NCI-H1417 (cell line): ENCODE results near the gene DYNLT1.
A peak's percentile ranks its signal among the peaks of the same experiment; 100 is the strongest.
"Not testable (repeated sequence)": the region's sequence is repeated elsewhere in the genome, so short reads cannot be mapped to it uniquely, and the experiment has no call there.

ENCODE experiments used
- DNase-seq, 3 experiments: peaks; one replicate each; lab custom pipeline; 2025; lab: John Stamatoyannopoulos, UW

The DYNLT1 gene

DNA sequence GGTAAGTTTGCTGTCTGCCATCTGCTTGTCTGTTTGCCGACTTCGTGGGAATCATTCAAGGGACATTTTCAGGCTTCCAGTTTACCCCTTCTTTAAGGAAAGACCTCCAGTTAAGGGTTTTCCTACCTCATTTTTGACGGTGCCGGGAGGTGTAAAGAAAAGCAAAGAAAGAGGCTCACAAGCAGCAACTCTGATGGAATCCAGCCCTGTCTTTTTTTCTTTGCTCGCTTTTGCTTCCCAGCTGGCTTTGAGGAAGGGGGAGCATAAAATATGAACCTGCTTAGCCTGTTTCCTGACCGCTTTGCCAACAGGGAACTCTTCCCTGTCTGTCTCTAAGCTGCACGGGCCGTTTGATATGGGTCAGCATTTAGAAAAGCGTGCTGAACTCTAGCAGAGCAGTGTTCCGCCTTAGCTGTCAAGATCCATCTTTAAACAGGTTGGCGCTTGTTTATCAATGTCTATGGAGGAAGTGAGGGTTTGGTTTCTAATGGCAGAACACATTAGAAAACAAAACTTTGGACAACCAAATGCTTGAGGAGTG, 19.2 kb upstream of the DYNLT1 start:
- peak; percentile 51 to 96 (median 90) for DNase-seq

DNA sequence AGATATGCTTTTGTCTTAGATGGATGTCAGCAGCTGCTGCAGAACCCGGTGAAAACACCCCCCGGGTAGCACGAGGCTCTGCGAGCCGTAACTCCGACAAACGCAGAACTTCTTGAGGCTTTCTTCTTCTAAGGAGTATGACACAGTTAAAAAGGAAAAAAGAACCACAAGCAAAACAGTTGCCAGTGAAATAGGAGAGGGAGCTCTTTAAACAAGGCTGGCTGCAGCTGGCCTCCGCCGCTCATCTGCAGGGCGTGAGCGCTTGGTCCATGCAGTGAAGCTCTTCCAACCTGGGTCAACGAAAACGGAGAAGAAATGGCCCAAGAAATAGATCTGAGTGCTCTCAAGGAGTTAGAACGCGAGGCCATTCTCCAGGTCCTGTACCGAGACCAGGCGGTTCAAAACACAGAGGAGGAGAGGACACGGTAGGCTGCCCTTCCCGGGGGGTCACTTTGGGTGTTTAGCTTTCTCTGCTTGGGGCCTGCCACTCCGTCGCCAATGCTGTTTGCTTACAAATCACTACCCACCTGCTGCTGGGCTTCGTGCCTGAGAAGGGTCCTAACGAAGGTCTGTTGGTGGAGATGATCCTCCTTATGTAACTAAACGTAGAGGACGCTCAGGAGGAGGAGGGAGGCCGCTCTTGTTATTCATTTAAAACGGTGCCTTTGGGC, 18.5 kb upstream of the DYNLT1 start:
- peak; percentile 90 to 97 (median 95) for DNase-seq

DNA sequence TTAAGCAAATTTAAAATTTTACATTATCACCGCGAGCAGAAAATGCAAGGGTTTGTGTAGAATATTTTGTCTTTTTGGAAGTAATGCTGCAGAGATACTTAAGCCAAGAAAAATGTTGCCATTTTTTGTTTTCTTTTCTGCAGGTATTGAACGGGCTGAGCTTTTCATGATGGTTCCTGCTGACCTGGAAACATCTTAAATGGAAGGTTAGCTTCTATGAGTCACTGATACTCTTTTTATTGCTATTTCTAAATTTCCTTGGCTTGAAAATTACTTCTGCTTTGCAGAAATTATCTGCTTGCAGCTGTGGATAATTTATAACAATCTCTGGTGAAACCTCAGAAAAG, 18.0 kb upstream of the DYNLT1 start:
- DNase-seq, result no peak

DNA sequence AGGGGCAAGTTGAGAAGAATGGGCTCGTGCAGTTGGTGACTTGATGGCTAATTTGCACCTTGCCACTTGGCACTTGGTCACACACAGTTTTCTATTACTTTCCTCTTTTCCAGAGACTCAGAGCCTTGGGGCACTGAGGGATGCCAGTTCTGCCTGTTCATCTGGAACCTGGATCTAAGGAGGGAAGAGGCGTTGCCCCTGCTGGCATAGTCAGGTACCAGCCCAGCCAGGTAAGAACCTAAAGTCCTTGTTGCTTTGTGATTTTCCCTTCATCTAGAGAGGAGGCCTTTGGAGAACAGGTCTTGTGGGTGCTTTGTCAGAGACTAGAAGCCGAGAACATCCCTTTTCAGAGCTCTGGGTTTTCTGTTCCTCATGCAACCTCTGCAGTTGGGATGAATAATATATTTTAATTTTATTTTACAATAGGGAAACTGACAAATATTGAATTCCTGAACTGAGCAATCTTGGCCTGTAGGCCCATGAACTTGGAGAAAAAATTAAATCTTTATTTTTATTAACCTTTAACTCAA, 16.7 kb upstream of the DYNLT1 start:
- DNase-seq, result peak; percentile 14 to 52 (median 41)

DNA sequence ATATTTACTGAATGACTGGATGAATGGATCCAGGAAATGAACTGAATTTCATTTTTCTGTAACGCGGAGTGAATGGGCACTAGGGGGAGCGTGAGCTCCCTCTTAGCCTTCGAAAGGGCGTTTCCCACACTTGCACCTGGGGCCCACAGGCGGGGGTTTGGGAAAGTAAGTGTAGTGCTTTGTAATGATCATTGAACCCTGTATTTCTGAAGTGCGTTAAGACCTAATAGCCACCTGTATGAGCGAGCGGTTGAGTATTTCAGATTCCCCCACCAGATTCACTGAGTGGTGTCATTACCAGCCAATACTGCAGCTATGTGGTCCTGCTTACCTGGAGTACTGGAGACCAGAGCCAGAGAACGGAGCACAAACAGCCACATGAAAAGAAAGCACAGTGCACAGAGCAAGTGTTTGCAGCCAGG, 15.8 kb upstream of the DYNLT1 start:
- peak; percentile 76 to 93 (median 88) for DNase-seq

DNA sequence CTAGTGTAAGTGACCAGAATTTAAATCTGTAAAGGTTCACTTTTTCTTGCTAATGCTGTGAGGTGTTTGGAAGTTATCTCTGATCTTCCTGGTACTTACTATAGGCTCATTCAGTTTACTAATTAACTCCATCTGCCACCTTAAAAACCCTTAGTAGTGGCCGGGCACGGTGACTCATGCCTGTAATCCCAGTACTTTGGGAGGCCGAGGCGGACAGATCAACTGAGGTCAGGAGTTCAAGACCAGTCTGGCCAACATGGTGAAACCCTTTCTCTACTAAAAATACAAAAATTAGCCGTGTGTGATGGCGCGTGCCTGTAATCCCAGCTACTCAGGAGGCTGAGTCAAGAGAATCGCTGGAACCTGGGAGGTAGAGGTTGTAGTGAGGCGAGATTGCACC, 12.4 kb upstream of the DYNLT1 start:
- DNase-seq, result not testable (repeated sequence)

DNA sequence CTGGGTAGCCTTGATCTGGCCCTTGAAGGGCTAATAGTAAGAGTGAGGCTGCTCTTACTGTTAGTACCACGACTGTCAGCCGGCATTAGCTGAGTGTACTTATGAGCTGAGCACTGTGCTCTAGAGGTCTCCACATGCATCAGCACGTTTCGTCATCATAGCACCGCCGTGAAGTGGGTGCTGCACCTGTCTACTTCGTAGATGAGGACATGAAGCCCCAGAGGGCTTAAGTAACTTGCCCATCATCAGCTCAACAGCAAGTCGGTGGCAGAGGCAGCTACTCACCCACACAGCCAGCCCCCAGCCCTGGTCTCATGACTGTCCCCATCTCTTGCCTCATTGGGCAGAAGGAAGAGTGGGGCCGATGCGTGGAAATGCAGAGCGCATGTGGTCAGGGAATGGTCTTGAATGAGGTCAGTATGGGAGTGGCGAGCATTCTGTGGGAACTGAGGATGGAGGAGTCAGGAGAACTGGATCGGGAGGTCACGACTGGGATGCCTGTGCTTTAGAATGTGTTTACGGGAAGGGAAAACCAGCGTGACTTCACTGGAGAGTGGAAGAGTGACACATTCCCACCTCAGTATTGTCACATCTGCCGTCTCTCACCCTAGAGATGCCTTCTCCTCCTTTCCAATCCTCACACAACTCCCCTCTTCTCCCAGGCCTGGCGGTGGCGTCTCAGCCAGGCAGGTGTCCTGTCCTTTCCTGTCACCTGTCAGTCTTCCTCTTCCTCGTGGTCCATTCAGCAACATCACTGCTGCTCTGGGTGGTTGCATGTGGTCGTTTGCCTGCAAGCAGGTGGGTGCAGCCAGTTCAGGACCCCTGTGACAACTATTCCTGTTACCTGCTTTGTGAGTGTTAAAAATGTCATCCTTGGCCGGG, 11.3 kb upstream of the DYNLT1 start:
- peak in 2 of 3 experiments; percentile 57 to 91 for DNase-seq

DNA sequence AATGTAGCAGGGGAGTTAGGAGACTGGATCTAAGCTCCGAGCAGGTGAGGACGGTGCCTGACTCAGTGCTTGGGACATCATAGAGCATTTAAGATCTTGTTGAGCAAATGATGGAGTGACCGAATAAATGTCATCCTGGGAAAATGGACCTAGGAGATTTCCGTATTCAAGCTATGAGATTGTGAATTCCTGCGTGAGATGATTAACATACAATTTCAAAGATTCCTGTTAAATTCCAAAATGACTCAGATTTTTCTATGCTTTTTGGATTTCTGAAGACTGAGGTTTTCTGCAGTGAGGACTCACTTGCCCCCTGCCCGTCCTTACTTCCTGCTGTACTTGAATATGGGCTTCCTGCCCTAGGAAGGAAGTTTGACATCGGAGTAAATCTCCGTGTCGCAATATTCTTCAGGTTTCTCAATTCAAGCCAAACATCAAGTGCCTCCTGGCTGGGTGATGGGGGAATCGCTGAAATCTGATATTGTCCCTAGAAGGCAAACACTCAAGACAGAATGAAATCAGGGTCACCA, 10.5 kb upstream of the DYNLT1 start:
- peak in 1 of 3 experiments; percentile 91 for DNase-seq

DNA sequence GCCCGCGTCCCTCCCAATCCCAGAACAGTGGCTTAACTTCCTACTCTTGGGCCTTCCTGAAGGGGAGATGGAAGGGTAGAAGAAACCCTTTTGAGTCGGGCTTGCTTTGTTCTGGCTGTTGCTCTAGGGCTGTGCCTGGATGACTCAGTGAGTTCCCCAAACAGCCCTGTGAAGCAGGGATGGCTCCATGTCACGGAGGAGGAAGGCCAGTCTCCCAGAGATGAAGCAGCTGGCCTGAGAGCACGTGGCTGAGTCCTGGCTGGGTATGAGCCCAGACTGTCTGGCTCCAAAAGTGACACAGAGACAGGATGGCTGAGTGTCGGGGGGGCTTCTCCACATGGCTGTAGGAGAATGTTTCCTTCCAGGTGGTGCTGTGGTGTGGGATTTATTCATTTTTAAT, 10.0 kb upstream of the DYNLT1 start:
- DNase-seq, result peak in 2 of 3 experiments; percentile 43 to 60

DNA sequence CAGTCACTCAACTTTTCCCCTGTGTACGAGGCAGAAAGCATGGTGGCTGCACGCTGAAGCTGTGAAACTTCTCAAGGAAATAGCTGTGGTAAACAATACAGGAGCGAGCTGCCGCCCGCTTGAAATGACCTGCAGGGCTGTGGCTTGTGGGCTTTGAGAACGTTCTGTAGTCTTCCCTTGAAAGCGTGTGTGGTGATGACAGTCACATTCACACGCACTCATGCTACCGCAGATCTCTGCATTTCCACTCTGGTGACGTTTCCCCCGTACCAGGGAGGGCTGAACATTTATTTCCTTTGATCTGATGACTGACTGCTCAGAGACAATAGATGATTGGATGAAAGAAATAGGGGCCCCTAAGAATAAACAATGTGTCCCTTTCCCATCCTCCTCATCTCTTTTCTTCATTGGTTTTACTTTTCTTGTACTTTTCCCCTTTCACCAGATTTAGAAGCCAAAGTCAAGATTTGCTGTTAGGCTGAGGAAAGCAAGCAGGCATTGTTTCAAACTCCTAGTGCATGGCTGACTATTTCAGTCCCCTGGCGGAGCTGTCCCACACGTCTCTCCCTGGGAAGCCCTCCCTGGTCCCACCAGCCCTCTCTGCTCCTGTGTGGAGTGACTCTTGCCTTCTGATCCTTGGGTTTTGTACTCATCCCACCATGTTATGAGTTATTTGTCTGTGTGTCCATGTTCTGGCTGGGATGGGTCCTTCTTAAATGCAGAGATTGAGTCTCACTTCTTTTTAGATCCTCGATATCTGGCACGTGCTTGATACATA, 9.2 kb upstream of the DYNLT1 start:
- DNase-seq, result no peak

DNA sequence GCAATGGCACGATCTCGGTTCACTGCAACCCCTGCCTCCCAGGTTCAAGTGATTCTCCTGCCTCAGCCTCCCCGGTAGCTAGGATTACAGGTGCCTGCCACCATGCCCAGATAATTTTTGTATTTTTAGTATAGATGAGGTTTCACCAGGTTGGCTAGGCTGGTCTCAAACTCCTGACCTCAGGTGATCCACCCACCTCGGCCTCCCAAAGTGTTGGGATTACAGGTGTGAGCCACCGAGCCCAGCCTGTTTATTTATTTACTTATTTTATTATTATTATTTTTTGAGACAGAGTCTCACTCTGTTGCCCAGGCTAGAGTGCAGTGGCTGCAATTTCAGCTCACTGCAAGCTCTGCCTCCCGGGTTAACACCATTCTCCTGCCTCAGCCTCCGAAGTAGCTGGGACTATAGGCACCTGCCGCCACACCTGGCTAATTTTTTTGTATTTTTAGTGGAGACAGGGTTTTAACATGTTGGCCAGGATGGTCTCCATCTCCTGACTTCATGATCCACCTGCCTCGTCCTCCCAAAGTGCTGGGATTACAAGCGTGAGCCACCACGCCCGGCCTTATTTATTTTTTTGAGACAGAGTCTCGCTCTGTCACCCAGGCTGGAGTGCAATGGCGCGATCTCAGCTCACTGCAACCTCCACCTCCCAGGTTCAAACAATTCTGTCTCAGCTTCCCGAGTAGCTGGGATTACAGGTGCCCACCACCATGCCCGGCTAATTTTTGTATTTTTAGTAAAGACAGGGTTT, 7.6 kb upstream of the DYNLT1 start:
- DNase-seq, result not testable (repeated sequence)

DNA sequence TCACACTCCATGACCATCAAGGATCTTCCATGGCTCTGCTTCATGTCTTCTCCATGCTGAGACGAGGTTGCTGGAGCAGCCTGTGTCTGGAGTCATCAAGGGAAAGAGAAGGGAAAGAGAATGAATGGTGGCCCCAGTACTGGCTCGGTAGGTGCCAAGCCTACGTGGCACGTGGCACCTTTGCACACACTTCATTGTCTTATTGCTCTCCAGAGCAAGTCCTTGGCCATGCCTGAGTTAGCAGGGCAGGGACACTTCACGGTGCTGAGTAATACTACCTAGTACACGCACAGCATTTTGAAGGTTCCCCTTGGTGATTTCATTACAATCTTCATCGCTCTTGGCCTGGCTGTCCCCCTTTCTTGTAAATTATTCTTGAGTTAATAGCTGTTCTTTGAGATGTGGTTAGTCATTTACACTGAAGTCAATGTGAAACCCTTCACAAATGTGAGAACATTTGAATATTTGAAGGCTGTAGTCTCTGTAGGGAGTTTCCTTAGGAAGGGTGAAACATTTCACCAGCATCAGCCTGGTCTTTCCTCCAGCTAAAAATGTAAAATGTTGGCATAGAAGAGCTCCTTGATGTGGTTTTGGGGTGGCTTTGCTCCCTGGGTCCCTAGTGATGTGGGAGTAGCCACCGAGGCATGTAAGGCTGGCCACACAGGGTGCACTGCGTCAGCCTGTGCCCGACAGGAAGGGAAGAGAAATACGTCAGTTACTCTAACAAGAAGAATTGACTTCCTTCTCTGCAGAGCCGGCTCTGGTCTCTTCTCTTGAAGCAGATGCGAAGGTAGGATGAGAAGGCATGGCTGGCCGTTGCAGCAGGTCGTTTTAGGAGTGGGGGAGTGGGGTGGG, 5.0 kb upstream of the DYNLT1 start, which contains the start of gene SYTL3:
Gene SYTL3, plus strand, starts transcription at position 766 of the 855 bp plus-strand sequence. CDS start 13,215 bp downstream, outside the sequence.
- DNase-seq, result peak in 1 of 3 experiments; percentile 89

DNA sequence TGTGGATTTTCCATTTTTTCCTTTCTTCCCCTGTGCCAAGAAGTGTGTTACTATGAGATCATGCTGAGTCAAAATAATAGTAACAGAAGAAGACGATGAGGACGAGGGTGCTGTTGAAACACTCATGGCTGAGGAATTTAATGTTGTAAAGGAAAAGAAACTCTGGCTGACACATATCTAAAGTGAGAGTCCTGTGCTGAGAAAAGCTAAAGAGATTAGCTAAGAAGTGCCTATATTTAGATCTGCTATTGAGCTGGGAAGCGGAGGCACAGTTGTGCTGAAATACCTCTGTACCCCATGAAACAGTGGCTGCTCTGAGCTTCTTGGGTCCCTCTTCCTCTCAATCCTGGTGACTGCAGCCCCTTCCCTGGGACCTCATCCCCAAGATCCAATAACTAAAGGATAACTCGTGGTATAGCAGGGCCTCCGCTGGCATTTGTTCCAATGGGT, 4.2 kb upstream of the DYNLT1 start:
- DNase-seq, result no peak

DNA sequence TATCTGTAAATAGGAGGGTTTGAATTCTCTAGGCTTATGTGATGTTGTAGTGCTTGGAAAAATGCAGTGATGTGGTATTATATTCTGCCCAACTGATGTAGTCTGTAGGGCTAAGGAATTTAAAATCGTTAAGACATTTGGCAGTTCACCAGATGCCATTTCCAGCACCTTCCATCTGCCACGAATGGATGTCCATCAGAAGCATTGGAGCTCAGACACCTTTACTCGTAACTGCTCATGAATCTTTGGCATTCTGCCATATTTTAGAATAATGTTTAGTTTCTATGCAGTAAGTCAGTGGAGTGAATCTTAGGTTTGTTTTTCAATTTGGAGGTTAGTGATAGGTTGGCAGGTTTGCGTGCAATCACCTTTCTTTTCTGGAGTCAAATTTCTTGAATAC, 3.0 kb upstream of the DYNLT1 start:
- peak in 1 of 3 experiments; percentile 36 for DNase-seq

DNA sequence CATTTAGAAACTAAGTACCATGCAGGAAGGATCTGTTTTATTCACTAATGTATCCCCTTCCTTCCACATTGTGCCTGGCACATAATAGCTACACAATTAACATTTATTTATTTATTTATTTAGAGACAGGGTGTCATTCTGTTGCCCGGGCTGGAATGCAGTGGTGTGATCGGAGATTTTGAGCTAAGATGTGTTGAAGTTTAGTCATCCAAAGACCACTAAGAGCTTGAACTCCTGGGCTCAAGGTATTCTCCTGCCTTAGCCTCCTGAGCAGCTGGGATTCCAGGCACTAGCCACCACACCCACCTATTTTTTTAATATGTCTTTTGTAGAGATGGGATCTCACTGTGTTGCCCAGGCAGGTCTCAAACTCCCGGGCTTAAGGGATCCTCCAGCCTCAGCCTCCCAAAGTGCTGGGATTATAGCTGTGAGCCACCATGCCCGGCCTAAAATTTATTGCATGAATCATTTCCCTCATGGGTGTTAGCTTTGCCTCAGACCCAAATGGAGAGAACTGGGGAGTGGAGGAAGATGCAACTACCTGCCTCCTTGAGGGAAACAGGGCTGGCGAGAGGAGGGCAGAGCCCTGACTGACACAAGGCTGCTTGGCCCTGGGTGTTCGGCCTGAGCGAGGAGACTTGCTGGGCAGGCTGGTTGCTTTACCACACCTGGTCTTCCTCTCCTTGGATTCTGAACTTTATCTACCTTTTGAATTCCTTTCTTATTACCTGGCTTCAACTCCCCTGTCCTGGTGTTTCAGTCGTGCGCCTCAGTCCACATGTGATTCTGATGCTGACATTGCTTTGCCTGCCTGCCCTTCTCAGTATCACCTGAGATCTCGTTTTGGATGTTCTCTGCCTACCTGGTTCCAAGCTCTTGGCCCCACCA, 1.7 kb upstream of the DYNLT1 start:
- DNase-seq, result no peak

DNA sequence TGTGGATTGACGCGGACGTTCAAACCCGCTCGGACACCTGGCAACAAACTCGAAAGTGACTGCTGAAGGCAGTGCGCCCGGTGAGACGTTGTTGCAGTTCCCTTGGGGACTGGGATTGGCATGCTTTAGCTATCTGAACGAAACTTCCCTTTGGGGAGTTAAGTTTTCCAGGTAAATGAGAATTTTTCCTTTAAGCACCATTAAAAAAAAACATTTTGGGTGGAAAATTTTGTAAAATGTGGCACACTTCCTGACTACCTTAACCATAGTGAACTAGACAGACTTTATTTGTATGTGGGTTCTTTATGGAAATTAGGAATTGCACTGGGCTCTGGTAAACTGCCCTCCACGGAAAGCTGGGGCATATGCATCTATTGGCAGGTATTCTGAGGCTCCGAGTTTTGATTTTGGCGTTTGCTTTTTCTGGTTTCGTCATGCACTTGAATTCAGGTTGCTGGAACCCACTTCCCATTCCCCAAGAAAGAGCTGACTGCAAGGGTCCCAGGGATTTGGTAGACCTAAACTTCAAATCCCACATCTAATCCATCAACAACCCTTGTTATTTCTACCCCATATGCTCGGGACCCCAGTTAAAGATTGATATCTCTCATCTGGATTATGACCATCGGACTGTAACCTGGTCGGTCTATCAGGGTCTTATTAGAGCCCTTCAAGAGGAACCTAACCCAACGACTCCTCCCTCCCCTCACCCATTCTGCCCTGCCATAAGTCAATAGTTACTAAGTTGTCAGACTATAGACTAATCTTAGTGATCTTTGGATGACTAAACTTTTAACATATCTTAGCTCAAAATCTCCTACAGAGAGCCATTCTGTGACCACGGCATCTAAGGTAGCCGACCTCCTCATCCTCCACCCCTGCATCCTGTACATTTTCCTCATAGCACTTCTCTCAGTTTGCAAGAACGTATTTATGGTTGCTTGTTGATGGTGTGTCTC, 800 bp upstream of the DYNLT1 start:
- peak in 1 of 3 experiments; percentile 88 for DNase-seq

DNA sequence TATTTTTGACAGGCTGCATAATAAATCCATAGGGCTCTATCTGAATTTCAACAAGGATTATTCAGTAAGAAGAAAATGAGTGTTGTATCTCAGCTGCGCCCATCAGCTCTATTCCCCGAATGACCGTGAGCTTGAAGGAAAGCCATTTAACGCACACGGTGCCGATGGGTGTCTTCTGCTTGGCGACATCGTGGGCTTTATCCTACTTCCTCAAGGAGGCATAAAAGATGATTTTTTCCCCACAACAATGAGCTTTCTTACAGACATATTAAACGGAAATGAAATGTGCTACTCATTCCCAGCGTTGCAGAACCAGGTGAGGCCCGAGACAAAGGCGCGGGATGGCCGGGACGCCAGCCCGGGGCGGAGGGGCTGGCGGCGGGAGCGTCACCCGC, 710 bp downstream of the DYNLT1 start:
- DNase-seq, result no peak
